K562 (cell line): ENCODE results near the gene MPI. TPM values are rescaled to one million over a fixed set of nuclear protein-coding genes. Genes with fewer than 3 reads are reported as not detected.

Experiments
- ELK3 ChIP-seq: fragments of 450-650 bp; formaldehyde crosslinking; IDR thresholded peaks from 2 replicates; pipeline ENCODE4 v1.4.0; 2020; ENCODE audit warnings: mild to moderate bottlenecking
- L3MBTL2 ChIP-seq: fragments of 450-650 bp; IDR thresholded peaks from 2 replicates; pipeline ENCODE4 v1.6.1; 2016; ENCODE audit warnings: mild to moderate bottlenecking, moderate library complexity
- LARP7 ChIP-seq: fragments of 450-650 bp; IDR thresholded peaks from 2 replicates; pipeline ENCODE4 v1.6.1; 2016
- MAZ ChIP-seq, 2 experiments: fragments of 450-650 bp in 1 of 2; sonication (generic) in 1 of 2; formaldehyde crosslinking; IDR thresholded peaks in 1 of 2; conservative IDR thresholded peaks in 1 of 2; 2 replicates each; pipeline versions ENCODE4 v1.4.0 to v1.5.0; 2020; ENCODE audit warnings: mild to moderate bottlenecking in 1 of 2, missing genetic modification reagents in 1 of 2
- MXI1 ChIP-seq: IDR thresholded peaks from 2 replicates; pipeline ENCODE4 v1.6.1; 2011; ENCODE audit warnings: low read depth, mild to moderate bottlenecking, improper control_type of control experiment, low read length
- NCOA4 ChIP-seq: fragments of 450-650 bp; IDR thresholded peaks from 2 replicates; pipeline ENCODE4 v1.6.1; 2018; ENCODE audit warnings: mild to moderate bottlenecking; ENCODE audit not compliant: partially characterized antibody
- PHB2 ChIP-seq: fragments of 450-650 bp; IDR thresholded peaks from 2 replicates; pipeline ENCODE4 v1.6.1; 2017; ENCODE audit warnings: low read depth
- PHF20 ChIP-seq: fragments of 450-650 bp; IDR thresholded peaks from 2 replicates; pipeline ENCODE4 v1.6.1; 2018; ENCODE audit not compliant: partially characterized antibody
- RNF2 ChIP-seq: sonication (generic); IDR thresholded peaks from 2 replicates; pipeline ENCODE4 v1.6.1; 2016
- SIX5 ChIP-seq, 2 experiments: IDR thresholded peaks; 2 replicates each; pipeline ENCODE4 v1.6.1; 2011; ENCODE audit warnings: low read length in 2 of 2, borderline replicate concordance in 1 of 2, low read depth in 1 of 2, mild to moderate bottlenecking in 1 of 2, moderate library complexity in 1 of 2; ENCODE audit not compliant: insufficient read depth in 1 of 2
- SMARCE1 ChIP-seq: fragments of 450-650 bp; IDR thresholded peaks from 2 replicates; pipeline ENCODE4 v1.7.1; 2016; ENCODE audit warnings: mild to moderate bottlenecking
- TAF7 ChIP-seq: fragments of 450-650 bp; IDR thresholded peaks from 2 replicates; pipeline ENCODE4 v1.6.1; 2016; ENCODE audit warnings: missing genetic modification characterization, missing compliant biosample characterization
- ZBTB5 ChIP-seq: fragments of 450-650 bp; IDR thresholded peaks from 2 replicates; pipeline ENCODE4 v1.6.1; 2017; ENCODE audit warnings: antibody characterized with exemption
- ZNF12 ChIP-seq: sonication (generic); formaldehyde crosslinking; IDR thresholded peaks from 2 replicates; pipeline ENCODE4 v1.4.0; 2020; ENCODE audit warnings: mild to moderate bottlenecking, missing genetic modification reagents
- ZNF41 ChIP-seq: fragments of 250-450 bp; sonication (Bioruptor Pico); conservative IDR thresholded peaks from 2 replicates; pipeline ENCODE4 v1.4.0; 2020; ENCODE audit warnings: mild to moderate bottlenecking
- ZNF766 ChIP-seq: fragments of 200-800 bp; sonication (Bioruptor generic); conservative IDR thresholded peaks from 2 replicates; pipeline ENCODE4 v1.6.1; 2016; ENCODE audit warnings: missing genetic modification characterization, missing compliant biosample characterization
- polyA plus RNA-seq, 8 experiments: library from polyadenylated mRNA; depleted of rRNA in 4 of 8; stranded (reverse) in 5 of 8; unstranded in 3 of 8; fragments of >200 nt; fragmentation: Nextera tagmentation in 2 of 8; fragmentation: Illumina TruSeq in 1 of 8; extraction: Ambion mirVana in 2 of 8; extraction: Trizol in 1 of 8; gene quantifications; 2 replicates each; pipeline versions ENCODE4 v1.2.1 to v1.2.3, GENCODE V29; 2011 to 2014; ENCODE audit warnings: inconsistent platforms in 1 of 8, missing spikeins in 1 of 8
- total RNA-seq, 7 experiments: library from RNA; depleted of rRNA in 6 of 7; stranded (reverse); fragments of >200 nt in 6 of 7; fragmentation: Illumina TruSeq in 2 of 7; extraction: Trizol in 2 of 7; gene quantifications; 2 replicates each; pipeline versions ENCODE4 v1.2.1 to v1.2.3, GENCODE V29; 2011 to 2021; ENCODE audit warnings: low replicate concordance in 1 of 7
- TF ChIP-seq, protein P1 (sequence below): fragments of 450-650 bp; IDR thresholded peaks from 2 replicates; pipeline ENCODE4 v1.6.1; 2014; ENCODE audit warnings: low read depth, mild to moderate bottlenecking, moderate library complexity, borderline replicate concordance
- TF ChIP-seq, protein P2 (sequence below): sonication (generic); formaldehyde crosslinking; IDR thresholded peaks from 2 replicates; pipeline ENCODE4 v1.8.0; 2023; ENCODE audit warnings: mild to moderate bottlenecking, missing genetic modification reagents
- TF ChIP-seq, protein P3 (sequence below): sonication (generic); formaldehyde crosslinking; IDR thresholded peaks from 2 replicates; pipeline ENCODE4 v1.8.0; 2022; ENCODE audit warnings: mild to moderate bottlenecking, missing genetic modification reagents

The MPI gene
- total and polyA plus RNA-seq, 9 of the 15 experiments (the other 6 are each of a cell fraction or from before 2014, with no cell fraction given), result 30.7 to 105 (median 40.5) TPM

GRCh38 chr15:74889390-74889882, 406 bp upstream of the MPI start (continued):
- TF ChIP-seq, protein P1, sequence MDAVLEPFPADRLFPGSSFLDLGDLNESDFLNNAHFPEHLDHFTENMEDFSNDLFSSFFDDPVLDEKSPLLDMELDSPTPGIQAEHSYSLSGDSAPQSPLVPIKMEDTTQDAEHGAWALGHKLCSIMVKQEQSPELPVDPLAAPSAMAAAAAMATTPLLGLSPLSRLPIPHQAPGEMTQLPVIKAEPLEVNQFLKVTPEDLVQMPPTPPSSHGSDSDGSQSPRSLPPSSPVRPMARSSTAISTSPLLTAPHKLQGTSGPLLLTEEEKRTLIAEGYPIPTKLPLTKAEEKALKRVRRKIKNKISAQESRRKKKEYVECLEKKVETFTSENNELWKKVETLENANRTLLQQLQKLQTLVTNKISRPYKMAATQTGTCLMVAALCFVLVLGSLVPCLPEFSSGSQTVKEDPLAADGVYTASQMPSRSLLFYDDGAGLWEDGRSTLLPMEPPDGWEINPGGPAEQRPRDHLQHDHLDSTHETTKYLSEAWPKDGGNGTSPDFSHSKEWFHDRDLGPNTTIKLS, result no peak
- TF ChIP-seq MAZ (CRISPR knock-in tag; conservative IDR thresholded peaks at IDR 0.05 in 1 of 2, IDR thresholded peaks at IDR 0.05 in 1 of 2) (no peak), SMARCE1 (no peak), ELK3 (no peak), LARP7 (no peak), RNF2 (peak; percentile 50; the same call in 1 of the 2 replicates), NCOA4 (no peak), L3MBTL2 (peak; percentile 63; the same call in 1 of the 2 replicates), PHF20 (peak; percentile 22), SIX5 (IDR thresholded peaks at IDR 0.05; ENCODE audit: borderline replicate concordance in 1 of 2, insufficient read depth in 1 of 2, low read depth in 1 of 2, low read length in 2 of 2) (no peak), ZNF12 (CRISPR knock-in tag) (0 out of 2 replicates have a peak, but pooled peaks have one; percentile 26), TAF7 (tag) (no peak), MXI1 (no peak), ZBTB5 (no peak), PHB2 (no peak), ZNF41 (CRISPR knock-in tag) (no peak), ZNF766 (CRISPR knock-in tag) (no peak; the same call in 1 of the 2 replicates)
- TF ChIP-seq, protein P2, sequence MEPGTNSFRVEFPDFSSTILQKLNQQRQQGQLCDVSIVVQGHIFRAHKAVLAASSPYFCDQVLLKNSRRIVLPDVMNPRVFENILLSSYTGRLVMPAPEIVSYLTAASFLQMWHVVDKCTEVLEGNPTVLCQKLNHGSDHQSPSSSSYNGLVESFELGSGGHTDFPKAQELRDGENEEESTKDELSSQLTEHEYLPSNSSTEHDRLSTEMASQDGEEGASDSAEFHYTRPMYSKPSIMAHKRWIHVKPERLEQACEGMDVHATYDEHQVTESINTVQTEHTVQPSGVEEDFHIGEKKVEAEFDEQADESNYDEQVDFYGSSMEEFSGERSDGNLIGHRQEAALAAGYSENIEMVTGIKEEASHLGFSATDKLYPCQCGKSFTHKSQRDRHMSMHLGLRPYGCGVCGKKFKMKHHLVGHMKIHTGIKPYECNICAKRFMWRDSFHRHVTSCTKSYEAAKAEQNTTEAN (CRISPR knock-in tag), result no peak
- TF ChIP-seq, protein P3, sequence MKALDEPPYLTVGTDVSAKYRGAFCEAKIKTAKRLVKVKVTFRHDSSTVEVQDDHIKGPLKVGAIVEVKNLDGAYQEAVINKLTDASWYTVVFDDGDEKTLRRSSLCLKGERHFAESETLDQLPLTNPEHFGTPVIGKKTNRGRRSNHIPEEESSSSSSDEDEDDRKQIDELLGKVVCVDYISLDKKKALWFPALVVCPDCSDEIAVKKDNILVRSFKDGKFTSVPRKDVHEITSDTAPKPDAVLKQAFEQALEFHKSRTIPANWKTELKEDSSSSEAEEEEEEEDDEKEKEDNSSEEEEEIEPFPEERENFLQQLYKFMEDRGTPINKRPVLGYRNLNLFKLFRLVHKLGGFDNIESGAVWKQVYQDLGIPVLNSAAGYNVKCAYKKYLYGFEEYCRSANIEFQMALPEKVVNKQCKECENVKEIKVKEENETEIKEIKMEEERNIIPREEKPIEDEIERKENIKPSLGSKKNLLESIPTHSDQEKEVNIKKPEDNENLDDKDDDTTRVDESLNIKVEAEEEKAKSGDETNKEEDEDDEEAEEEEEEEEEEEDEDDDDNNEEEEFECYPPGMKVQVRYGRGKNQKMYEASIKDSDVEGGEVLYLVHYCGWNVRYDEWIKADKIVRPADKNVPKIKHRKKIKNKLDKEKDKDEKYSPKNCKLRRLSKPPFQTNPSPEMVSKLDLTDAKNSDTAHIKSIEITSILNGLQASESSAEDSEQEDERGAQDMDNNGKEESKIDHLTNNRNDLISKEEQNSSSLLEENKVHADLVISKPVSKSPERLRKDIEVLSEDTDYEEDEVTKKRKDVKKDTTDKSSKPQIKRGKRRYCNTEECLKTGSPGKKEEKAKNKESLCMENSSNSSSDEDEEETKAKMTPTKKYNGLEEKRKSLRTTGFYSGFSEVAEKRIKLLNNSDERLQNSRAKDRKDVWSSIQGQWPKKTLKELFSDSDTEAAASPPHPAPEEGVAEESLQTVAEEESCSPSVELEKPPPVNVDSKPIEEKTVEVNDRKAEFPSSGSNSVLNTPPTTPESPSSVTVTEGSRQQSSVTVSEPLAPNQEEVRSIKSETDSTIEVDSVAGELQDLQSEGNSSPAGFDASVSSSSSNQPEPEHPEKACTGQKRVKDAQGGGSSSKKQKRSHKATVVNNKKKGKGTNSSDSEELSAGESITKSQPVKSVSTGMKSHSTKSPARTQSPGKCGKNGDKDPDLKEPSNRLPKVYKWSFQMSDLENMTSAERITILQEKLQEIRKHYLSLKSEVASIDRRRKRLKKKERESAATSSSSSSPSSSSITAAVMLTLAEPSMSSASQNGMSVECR (CRISPR knock-in tag), result no peak
